ENCODE data around the gene FRAT2. TPM values are rescaled to one million over a fixed set of nuclear protein-coding genes. Genes with fewer than 3 reads are reported as not detected.

The FRAT2 gene
- total RNA-seq, 2 donors from 2014 or later = 5.9 to 8.7 TPM

DNA sequence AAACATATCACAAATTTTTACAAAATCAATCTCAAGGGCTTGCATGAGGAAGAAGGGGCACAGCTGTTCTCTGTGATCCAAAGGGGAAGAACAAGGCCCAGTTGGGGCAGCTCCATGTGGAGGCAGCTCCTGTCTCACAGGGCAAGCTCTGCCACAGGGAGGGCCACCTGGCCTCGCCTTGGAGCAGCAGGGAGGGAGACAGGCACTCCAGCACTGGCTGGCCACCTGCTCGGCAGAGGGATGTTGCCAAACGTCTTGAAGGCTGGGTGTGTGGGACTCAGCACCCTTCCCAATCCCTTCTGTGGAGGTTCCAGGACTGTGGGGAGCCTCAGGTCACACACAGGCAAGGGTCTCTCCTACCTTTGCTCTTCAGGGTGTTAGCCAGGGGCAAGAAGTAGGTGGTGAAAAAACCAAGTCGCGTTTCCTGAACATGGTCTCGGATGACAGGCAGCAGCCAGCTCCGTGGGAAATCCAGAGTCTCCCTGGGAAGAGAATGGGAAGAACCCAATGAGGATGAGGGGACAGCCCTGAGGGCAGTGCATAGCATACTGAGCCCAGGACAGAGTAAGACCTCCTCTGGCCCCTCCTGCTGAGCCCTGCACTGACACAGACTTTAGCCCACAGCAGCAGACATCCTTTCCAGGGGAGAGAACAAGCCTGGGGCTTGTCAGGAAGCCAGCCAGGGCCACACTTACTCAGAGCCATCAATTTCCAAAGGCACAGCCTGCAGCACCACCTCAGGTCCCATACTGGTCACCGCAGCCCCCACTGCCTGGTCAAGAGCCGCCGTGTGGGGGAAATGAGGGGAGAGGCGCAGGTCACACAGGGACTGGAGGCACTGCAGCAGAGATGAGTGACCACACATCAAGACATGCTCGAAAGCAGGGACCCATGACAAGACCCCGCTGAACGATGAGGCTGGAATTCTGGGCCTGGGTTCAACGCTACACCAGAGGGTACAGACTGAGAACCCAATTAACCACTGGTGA is 44.7 kb upstream of the FRAT2 start:
- TF ChIP-seq, protein P1, sequence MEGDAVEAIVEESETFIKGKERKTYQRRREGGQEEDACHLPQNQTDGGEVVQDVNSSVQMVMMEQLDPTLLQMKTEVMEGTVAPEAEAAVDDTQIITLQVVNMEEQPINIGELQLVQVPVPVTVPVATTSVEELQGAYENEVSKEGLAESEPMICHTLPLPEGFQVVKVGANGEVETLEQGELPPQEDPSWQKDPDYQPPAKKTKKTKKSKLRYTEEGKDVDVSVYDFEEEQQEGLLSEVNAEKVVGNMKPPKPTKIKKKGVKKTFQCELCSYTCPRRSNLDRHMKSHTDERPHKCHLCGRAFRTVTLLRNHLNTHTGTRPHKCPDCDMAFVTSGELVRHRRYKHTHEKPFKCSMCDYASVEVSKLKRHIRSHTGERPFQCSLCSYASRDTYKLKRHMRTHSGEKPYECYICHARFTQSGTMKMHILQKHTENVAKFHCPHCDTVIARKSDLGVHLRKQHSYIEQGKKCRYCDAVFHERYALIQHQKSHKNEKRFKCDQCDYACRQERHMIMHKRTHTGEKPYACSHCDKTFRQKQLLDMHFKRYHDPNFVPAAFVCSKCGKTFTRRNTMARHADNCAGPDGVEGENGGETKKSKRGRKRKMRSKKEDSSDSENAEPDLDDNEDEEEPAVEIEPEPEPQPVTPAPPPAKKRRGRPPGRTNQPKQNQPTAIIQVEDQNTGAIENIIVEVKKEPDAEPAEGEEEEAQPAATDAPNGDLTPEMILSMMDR (IDR thresholded peaks at IDR 0.05) = no peak
- Histone ChIP-seq H3K27me3 (no peaks in the 10 kb centered on the region), H3K27ac (no peak overlapping the region), H3K9me3 (no peaks in the 10 kb centered on the region), H3K4me3 (no peak overlapping the region), H3K36me3 (peaks cover 31% of the 10 kb centered on the region), H3K4me1 (no peaks in the 10 kb centered on the region)
- no peak for DNase-seq (ENCODE audit: low spot score)

- Histone ChIP-seq H3K9me3 (no peaks in the 10 kb centered on the region), H3K4me1 (no peaks in the 10 kb centered on the region), H3K27ac (no peak overlapping the region), H3K36me3 (peaks cover 53% of the 10 kb centered on the region), H3K4me3 (no peak overlapping the region), H3K27me3 (no peaks in the 10 kb centered on the region)
- DNase-seq (ENCODE audit: low spot score) = no peak
- TF ChIP-seq, protein P1 (IDR thresholded peaks at IDR 0.05) = no peak
Observed at GRCh38 chr10:97376413-97376812, 41.9 kb upstream of the FRAT2 start.

GRCh38 chr10:97373456-97373855 is 38.9 kb upstream of the FRAT2 start:
- H3K27ac ChIP-seq = no peak overlapping the region
- H3K4me3 ChIP-seq = no peak overlapping the region
- TF ChIP-seq, protein P1 (IDR thresholded peaks at IDR 0.05) = no peak
- peaks cover 62% of the 10 kb centered on the region for H3K36me3 ChIP-seq
- no peak for DNase-seq (ENCODE audit: low spot score)
- no peaks in the 10 kb centered on the region for H3K27me3 ChIP-seq
- H3K9me3 ChIP-seq = no peaks in the 10 kb centered on the region
- H3K4me1 ChIP-seq = no peaks in the 10 kb centered on the region

DNA sequence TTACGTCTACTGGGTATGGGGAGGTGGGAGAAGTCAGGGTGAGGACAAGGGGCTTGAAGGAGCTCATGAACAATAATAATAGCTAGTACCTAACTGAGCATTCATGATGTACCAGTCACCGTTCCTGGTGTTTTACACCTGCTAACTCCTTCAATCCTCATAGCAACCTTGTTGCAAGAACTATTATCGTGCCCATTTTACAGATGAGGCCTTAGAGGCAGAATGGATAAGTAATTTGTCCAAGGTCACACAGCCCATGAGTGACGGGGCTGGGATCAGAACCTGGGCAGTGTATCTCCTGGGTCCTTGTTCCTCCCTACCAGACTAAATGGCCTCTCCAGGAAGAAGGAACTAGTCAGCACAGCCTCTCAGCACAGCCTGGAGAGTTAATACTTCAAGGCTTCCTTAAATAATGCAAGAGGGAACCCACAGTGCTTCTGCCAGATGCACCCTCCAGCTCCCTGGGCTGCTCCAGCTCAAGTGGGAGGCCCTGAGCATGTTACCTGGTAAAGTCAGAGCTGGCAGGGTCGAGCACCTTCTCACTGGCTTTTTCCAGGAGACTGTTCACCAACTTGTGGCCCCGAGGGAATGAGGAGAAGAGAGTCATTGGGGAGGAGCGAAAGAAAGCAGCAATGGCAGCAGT is 37.8 kb upstream of the FRAT2 start:
- H3K36me3 ChIP-seq = peaks cover 57% of the 10 kb centered on the region
- H3K27me3 ChIP-seq = no peaks in the 10 kb centered on the region
- no peaks in the 10 kb centered on the region for H3K9me3 ChIP-seq
- no peak overlapping the region for H3K27ac ChIP-seq
- H3K4me1 ChIP-seq = peaks cover 0 to 2% of the 10 kb centered on the region in 2 donors
- no peak overlapping the region for H3K4me3 ChIP-seq
- TF ChIP-seq, protein P1 (IDR thresholded peaks at IDR 0.05) = no peak
- DNase-seq (ENCODE audit: low spot score) = no peak

GRCh38 chr10:97371696-97372095 is 37.2 kb upstream of the FRAT2 start:
- no peak for DNase-seq (ENCODE audit: low spot score)
- Histone ChIP-seq H3K27ac (no peak overlapping the region), H3K36me3 (peaks cover 59% of the 10 kb centered on the region), H3K4me1 (peaks cover 0 to 8% of the 10 kb centered on the region in 2 donors), H3K9me3 (no peaks in the 10 kb centered on the region), H3K4me3 (no peak overlapping the region), H3K27me3 (no peaks in the 10 kb centered on the region)
- TF ChIP-seq, protein P1 (IDR thresholded peaks at IDR 0.05) = no peak

Measured in right atrium auricular region (tissue), 2 donors.